Testis (tissue), 3 donors: ENCODE data around the gene MATCAP1. TPM values are rescaled to one million over a fixed set of nuclear protein-coding genes. Genes with fewer than 3 reads are reported as not detected.

ENCODE experiments used
- DNase-seq: peaks from one replicate; pipeline ENCODE4 v3.0.0-alpha.2; 2019
- H3K27ac ChIP-seq, 2 donors: fragments of 200-600 bp; sonication (generic); one replicate each; pipeline ENCODE4 v1.5.1; 2019
- H3K27me3 ChIP-seq: fragments of 200-600 bp; sonication (generic); one replicate; pipeline ENCODE4 v1.5.1; 2019
- H3K36me3 ChIP-seq: fragments of 200-600 bp; sonication (generic); one replicate; pipeline ENCODE4 v1.5.1; 2017; ENCODE audit warnings: low read depth; ENCODE audit errors: missing control alignments
- H3K4me1 ChIP-seq: fragments of 200-600 bp; sonication (generic); one replicate; pipeline ENCODE4 v1.5.1; 2019
- H3K4me3 ChIP-seq, 2 donors: fragments of 200-600 bp; sonication (generic); one replicate each; pipeline ENCODE4 v1.5.1; 2017 to 2019
- H3K9me3 ChIP-seq: fragments of 200-600 bp; sonication (generic); one replicate; pipeline ENCODE4 v1.5.1; 2017
- POLR2A ChIP-seq: fragments of 450-650 bp; IDR thresholded peaks from one replicate; pipeline ENCODE4 v1.6.1; 2017; ENCODE audit warnings: antibody characterized with exemption, mild to moderate bottlenecking, moderate library complexity
- WGBS, 2 donors: methylation state at CpG; one replicate each; pipeline ENCODE4 v1.1.5; 2018; 5-methylcytosine and 5-hydroxymethylcytosine counted together
- intact Hi-C: fragments of 100-400 bp; cut with DNase I; formaldehyde crosslinking; loops from one replicate; pipeline ENCODE4 v1.15.1; 2023; ENCODE audit warnings: low total_unique reads
- polyA plus RNA-seq: library from polyadenylated mRNA; stranded (reverse); fragments of 350-450 nt; fragmentation: Illumina TruSeq; extraction: RNeasy Lipid Tissue Mini Kit (QIAGEN cat#74804); gene quantifications from one replicate; pipeline ENCODE4 v1.2.3, GENCODE V29; 2014; ENCODE audit warnings: low read depth, low replicate concordance; ENCODE audit not compliant: insufficient read depth
- total RNA-seq, 2 donors: library from RNA; depleted of rRNA; stranded (reverse); fragments of >200 nt; gene quantifications; one replicate each; pipeline ENCODE4 v1.2.3, GENCODE V29; 2016
- TF ChIP-seq, protein P1 (sequence below), 3 experiments: fragments of 450-650 bp in 2 of 3; fragments of 200-600 bp in 1 of 3; sonication (generic) in 1 of 3; IDR thresholded peaks; one replicate each; pipeline ENCODE4 v1.5.1; 2016 to 2019; ENCODE audit warnings: antibody characterized with exemption in 3 of 3, mild to moderate bottlenecking in 2 of 3, moderate library complexity in 1 of 3

MATCAP1 gene
- total and polyA plus RNA-seq, 3 donors from 2014 or later: 44.6 to 89.4 (median 65.1) TPM

DNA sequence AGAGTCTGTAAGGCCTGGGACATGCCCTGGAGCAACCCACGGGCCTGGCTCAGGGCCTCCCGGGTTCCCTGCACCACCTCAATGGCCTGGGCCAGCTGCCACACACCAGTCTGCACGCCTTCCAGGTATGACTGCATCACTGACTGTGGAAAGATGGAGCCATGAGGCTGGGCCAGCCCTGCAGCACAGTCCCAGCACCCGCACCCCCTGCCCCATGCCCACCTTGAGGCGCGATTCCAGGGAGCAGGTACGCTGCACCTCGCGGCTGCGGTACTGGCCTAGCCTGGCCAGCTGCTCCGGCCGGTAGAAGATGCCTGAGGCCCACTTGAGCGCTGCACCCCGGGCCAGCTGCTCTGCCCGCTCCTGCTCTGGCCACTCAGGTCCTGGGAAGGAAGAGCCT is 5.0 kb upstream of the MATCAP1 start:
- Histone ChIP-seq H3K27me3 (no peaks in the 10 kb centered on the region), H3K9me3 (no peaks in the 10 kb centered on the region), H3K4me1 (peaks cover 51% of the 10 kb centered on the region), H3K4me3 (no peak overlapping the region), H3K36me3 (no peaks in the 10 kb centered on the region), H3K27ac (no peak overlapping the region)
- 96 to 97% methylated on average over 6 to 15 of the region's 15 CpGs for WGBS, 2 donors
- TF ChIP-seq, protein P1, sequence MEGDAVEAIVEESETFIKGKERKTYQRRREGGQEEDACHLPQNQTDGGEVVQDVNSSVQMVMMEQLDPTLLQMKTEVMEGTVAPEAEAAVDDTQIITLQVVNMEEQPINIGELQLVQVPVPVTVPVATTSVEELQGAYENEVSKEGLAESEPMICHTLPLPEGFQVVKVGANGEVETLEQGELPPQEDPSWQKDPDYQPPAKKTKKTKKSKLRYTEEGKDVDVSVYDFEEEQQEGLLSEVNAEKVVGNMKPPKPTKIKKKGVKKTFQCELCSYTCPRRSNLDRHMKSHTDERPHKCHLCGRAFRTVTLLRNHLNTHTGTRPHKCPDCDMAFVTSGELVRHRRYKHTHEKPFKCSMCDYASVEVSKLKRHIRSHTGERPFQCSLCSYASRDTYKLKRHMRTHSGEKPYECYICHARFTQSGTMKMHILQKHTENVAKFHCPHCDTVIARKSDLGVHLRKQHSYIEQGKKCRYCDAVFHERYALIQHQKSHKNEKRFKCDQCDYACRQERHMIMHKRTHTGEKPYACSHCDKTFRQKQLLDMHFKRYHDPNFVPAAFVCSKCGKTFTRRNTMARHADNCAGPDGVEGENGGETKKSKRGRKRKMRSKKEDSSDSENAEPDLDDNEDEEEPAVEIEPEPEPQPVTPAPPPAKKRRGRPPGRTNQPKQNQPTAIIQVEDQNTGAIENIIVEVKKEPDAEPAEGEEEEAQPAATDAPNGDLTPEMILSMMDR (IDR thresholded peaks at IDR 0.05): no peak
- TF ChIP-seq POLR2A: no peak
- intact Hi-C loops: no loop called here
- DNase-seq: no peak

DNA sequence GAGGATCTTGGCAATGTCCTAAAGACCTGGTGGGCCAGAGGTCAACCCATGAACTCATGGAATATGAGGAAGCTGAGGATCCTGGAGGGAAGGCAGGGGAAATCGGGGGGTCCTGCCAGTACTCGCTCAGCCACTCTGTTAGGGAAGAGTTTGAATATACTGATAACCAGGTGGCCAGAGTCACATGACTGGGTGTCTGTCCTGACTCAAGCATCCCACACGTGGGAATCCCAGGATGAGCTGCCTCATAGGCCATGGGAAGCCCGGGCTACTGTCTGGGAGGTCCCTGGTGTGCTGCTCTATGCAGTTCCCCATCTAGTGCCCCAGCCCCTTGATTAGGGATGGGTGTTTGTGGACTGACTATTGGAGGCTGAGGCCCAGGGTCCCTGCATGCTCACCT is 4.6 kb upstream of the MATCAP1 start:
- Histone ChIP-seq H3K27ac (no peak overlapping the region), H3K9me3 (no peaks in the 10 kb centered on the region), H3K4me3 (no peak overlapping the region), H3K36me3 (no peaks in the 10 kb centered on the region), H3K27me3 (no peaks in the 10 kb centered on the region), H3K4me1 (peaks cover 47% of the 10 kb centered on the region)
- intact Hi-C loops: no loop called here
- WGBS, 2 donors: 62 to 75% methylated on average over 4 of the region's 4 CpGs
- no peak for DNase-seq
- TF ChIP-seq, protein P1 (IDR thresholded peaks at IDR 0.05): no peak
- TF ChIP-seq POLR2A: no peak

DNA sequence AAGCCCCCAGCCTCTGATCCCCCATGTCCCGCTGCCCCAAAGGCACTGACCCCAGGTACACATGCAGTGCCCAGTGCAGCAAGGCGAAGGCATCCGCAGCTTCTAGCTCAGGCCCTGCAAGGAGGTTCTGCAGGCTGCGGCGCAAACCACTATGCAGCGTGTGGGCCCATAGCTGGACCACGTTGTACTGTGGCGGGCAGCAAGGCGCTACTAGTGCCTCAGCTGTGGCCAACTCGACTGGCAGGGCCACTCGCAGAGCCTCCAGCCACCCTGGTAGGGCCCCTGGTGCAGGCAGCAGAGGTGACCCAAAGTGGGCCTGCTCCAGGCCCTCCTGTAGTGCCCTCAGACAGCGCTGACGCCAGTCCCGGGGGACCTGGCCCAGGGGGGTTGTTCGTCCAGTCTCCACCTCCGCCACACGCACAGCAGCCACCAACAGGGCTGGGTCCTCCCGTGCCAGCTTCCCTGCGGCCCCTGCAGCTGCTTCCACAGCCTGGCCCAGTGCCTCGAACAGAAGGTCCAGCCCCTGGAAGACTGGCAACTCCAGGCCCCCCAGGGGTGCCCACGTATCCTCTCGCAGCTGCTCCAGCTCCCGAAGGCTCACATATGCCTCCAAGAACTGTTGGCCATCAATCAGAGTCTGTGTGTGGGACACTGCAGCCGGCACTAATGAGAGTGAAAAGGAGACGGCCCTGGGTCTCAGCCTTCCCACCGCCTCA is 3.6 kb upstream of the MATCAP1 start:
- intact Hi-C loops: no loop called here
- H3K36me3 ChIP-seq: no peaks in the 10 kb centered on the region
- WGBS, 2 donors: 84% methylated on average over 24 of the region's 26 CpGs; no CpG with 5 or more reads in 1 of the 2 donors
- no peak for DNase-seq
- H3K9me3 ChIP-seq: no peaks in the 10 kb centered on the region
- peaks cover 43% of the 10 kb centered on the region for H3K4me1 ChIP-seq
- H3K4me3 ChIP-seq: no peak overlapping the region
- TF ChIP-seq, protein P1 (IDR thresholded peaks at IDR 0.05): no peak
- TF ChIP-seq POLR2A: no peak
- no peaks in the 10 kb centered on the region for H3K27me3 ChIP-seq
- H3K27ac ChIP-seq: no peak overlapping the region

DNA sequence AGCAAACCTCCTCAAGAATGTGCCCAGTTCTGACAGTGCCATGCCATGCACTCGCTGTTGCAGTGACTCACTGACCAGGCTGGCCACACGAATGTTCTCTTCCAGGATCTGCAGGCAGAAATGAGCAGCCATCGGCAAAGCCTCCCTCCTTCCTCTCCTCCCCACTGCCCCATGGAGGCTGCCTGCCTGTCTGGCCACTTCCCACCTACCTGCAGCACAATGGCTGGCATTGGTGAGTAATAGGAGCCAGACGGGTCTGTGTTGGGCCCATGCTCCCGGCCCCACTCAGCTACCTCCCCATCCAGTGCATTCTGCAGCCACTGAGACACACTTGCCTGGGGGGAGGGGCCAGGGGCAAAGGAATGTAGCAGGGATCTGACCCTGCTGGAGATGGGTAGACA is 2.8 kb upstream of the MATCAP1 start:
- TF ChIP-seq, protein P1 (IDR thresholded peaks at IDR 0.05): no peak
- TF ChIP-seq POLR2A: no peak
- intact Hi-C loops: no loop called here
- peaks cover 40% of the 10 kb centered on the region for H3K4me1 ChIP-seq
- H3K27ac ChIP-seq: no peak overlapping the region
- H3K36me3 ChIP-seq: no peaks in the 10 kb centered on the region
- H3K27me3 ChIP-seq: no peaks in the 10 kb centered on the region
- WGBS, 2 donors: 47 to 69% methylated on average over 3 to 5 of the region's 5 CpGs
- no peaks in the 10 kb centered on the region for H3K9me3 ChIP-seq
- DNase-seq: no peak
- H3K4me3 ChIP-seq: no peak overlapping the region

DNA sequence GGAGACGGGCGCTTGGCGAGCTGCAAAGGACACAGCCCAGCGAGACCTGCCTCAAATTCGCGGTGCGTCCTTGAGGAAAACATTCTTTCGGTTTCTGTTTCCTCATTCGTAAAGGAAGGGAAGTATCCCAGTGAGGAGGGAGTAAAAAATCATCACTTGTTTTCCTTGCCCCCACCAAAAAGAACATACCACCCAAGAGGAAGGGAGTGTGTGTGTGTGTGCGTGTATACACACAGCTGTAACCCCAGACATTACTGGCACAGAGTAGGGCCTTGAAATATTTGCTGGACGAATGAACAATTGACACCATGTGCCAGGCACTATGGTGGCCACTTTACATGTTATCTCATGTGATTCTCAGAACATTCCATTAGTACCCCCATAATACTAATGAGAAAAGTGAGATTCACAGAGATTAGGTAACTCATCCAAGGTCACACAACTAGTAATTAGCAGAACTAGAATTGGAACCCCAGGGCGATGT is 1.9 kb upstream of the MATCAP1 start:
- Histone ChIP-seq H3K27ac (peak overlapping the region; percentile 98 to 99), H3K27me3 (no peaks in the 10 kb centered on the region), H3K36me3 (no peaks in the 10 kb centered on the region), H3K4me3 (peak overlapping the region in 1 of 2 donors; percentile 81), H3K4me1 (peaks cover 34% of the 10 kb centered on the region), H3K9me3 (no peaks in the 10 kb centered on the region)
- WGBS, 2 donors: 4 to 6% methylated on average over 12 of the region's 12 CpGs
- DNase-seq: no peak
- TF ChIP-seq POLR2A: no peak
- TF ChIP-seq, protein P1 (IDR thresholded peaks at IDR 0.05): no peak
- intact Hi-C loops: no loop called here
